G401 (cell line): ENCODE results near the gene SGSM2. TPM values are rescaled to one million over a fixed set of nuclear protein-coding genes. Genes with fewer than 3 reads are reported as not detected.

Experiments
- DNase-seq: peaks from one replicate; pipeline ENCODE4 v3.0.0-alpha.2; 2015; ENCODE audit warnings: low spot score
- in situ Hi-C: cut with HindIII; loops from 2 replicates; pipeline ENCODE4 v1.10.0; 2016; ENCODE audit warnings: low sequenced_read_pairs, mixed read lengths
- total RNA-seq: library from RNA; depleted of rRNA; stranded (reverse); fragments of >200 nt; shearing (Covaris generic); gene quantifications from 2 replicates; pipeline ENCODE4 v1.2.3, GENCODE V29; 2014; rRNA removed

Gene SGSM2
- total RNA-seq, 1 experiment from 2014 or later, result 35.2 TPM

- in situ Hi-C loops, result no loop called here
- DNase-seq, result no peak
Measured at GRCh38 chr17:2406903-2407790, 69.8 kb downstream of the SGSM2 start.

- no peak for DNase-seq
- in situ Hi-C loops, result no loop called here
Measured at GRCh38 chr17:2410951-2411350, 73.7 kb downstream of the SGSM2 start.

GRCh38 chr17:2412561-2413021, 75.3 kb downstream of the SGSM2 start:
- DNase-seq, result peak; percentile 91
- in situ Hi-C loops, result no loop called here

GRCh38 chr17:2414446-2415064, 77.3 kb downstream of the SGSM2 start:
- in situ Hi-C loops, result no loop called here

GRCh38 chr17:2415081-2415480, 77.8 kb downstream of the SGSM2 start:
- in situ Hi-C loops, result no loop called here
- no peak for DNase-seq

More at GRCh38 chr17:2414446-2415064, 77.3 kb downstream of the SGSM2 start:
- no peak for DNase-seq

GRCh38 chr17:2416010-2416734, 78.9 kb downstream of the SGSM2 start:
- in situ Hi-C loops, result no loop called here
- peak; percentile 93 for DNase-seq

- in situ Hi-C loops, result no loop called here
- DNase-seq, result peak; percentile 82
Measured at GRCh38 chr17:2418572-2418971, 81.3 kb downstream of the SGSM2 start.

- in situ Hi-C loops, result no loop called here
- no peak for DNase-seq
Measured at GRCh38 chr17:2419486-2419885, 82.2 kb downstream of the SGSM2 start.

GRCh38 chr17:2420176-2420575, 82.9 kb downstream of the SGSM2 start:
- no peak for DNase-seq
- in situ Hi-C loops, result no loop called here

GRCh38 chr17:2421315-2422147, 84.2 kb downstream of the SGSM2 start:
- in situ Hi-C loops, result no loop called here
- DNase-seq, result peak; percentile 66

- DNase-seq, result no peak
- in situ Hi-C loops, result no loop called here
Measured at GRCh38 chr17:2423271-2423670, 86.0 kb downstream of the SGSM2 start.

GRCh38 chr17:2427215-2427614, 89.9 kb downstream of the SGSM2 start:
- no peak for DNase-seq
- in situ Hi-C loops, result no loop called here

- DNase-seq, result no peak
- in situ Hi-C loops, result no loop called here
Measured at GRCh38 chr17:2427910-2428309, 90.6 kb downstream of the SGSM2 start.

Other genes starting within 250 kb of the SGSM2 start
- gene SMG6, start 33.7 kb upstream of the SGSM2 start, total RNA-seq, result 13.3 and 17.6 TPM in 2 replicates
- 15.9 and 19.7 TPM in 2 replicates for gene SRR, start 33.6 kb upstream of the SGSM2 start, total RNA-seq
- 46.8 and 63.3 TPM in 2 replicates for gene TSR1, start 1.0 kb upstream of the SGSM2 start, total RNA-seq
- 2.4 and 3.2 TPM in 2 replicates for gene MNT, start 63.6 kb downstream of the SGSM2 start, total RNA-seq
- gene METTL16, start 174.4 kb downstream of the SGSM2 start, total RNA-seq, result 29.2 and 58.3 TPM in 2 replicates